Naive thymus-derived CD8-positive, alpha-beta T cell (primary cell): ENCODE results near the gene ORMDL2. TPM values are rescaled to one million over a fixed set of nuclear protein-coding genes. Genes with fewer than 3 reads are reported as not detected.
"Not testable (repeated sequence)": the region's sequence is repeated elsewhere in the genome, so short reads cannot be mapped to it uniquely, and the experiment has no call there.

Source experiments
- ATAC-seq, 2 donors: fragments of 150-1000 bp; cut with Tn5 transposase in 1 of 2; sonication (Bioruptor Pico), chemical (Tn5 transposase) in 1 of 2; 1 replicate in 1 of 2; 2 replicates in 1 of 2; pipeline ENCODE4 v1.10.0; 2021; ENCODE audit warnings: mild to moderate bottlenecking in 2 of 2, moderate library complexity in 2 of 2
- POLR2A ChIA-PET: fragments of 350-600 bp; sonication (Branson Sonifier 250); formaldehyde crosslinking; loops from one replicate; lab custom pipeline; 2021; ENCODE audit warnings: antibody characterized with exemption; lab: Charles Lee
- DNase-seq, 10 donors: peaks; one replicate each; pipeline versions ENCODE4 v3.0.0 to v3.0.0-alpha.2; 2020 to 2022
- H3K27ac Mint-ChIP-seq, 10 donors: one replicate each; pipeline ENCODE4 v1.8.0; 2020 to 2022; ENCODE audit warnings: mild to moderate bottlenecking in 10 of 10, mixed read lengths in 10 of 10, moderate library complexity in 4 of 10, inconsistent platforms in 1 of 10
- H3K27me3 Mint-ChIP-seq, 5 donors: one replicate each; pipeline ENCODE4 v1.8.0; 2021 to 2022; ENCODE audit warnings: mixed read lengths in 5 of 5
- H3K36me3 Mint-ChIP-seq, 3 donors: one replicate each; pipeline ENCODE4 v1.8.0; 2020 to 2022; ENCODE audit warnings: mixed read lengths in 3 of 3, mild to moderate bottlenecking in 2 of 3, inconsistent platforms in 1 of 3
- H3K4me1 Mint-ChIP-seq, 4 donors: one replicate each; pipeline ENCODE4 v1.8.0; 2021 to 2022; ENCODE audit warnings: mixed read lengths in 4 of 4
- H3K4me3 Mint-ChIP-seq, 10 donors: one replicate each; pipeline ENCODE4 v1.8.0; 2020 to 2022; ENCODE audit warnings: mild to moderate bottlenecking in 10 of 10, mixed read lengths in 10 of 10, moderate library complexity in 6 of 10, inconsistent platforms in 1 of 10
- H3K9me3 Mint-ChIP-seq, 9 donors: one replicate each; pipeline ENCODE4 v1.8.0; 2020 to 2022; ENCODE audit warnings: mixed read lengths in 9 of 9, mild to moderate bottlenecking in 3 of 9, inconsistent platforms in 1 of 9, moderate library complexity in 1 of 9
- polyA plus RNA-seq, 3 donors: library from polyadenylated mRNA; unstranded; fragments of 300-500 nt; fragmentation: Illumina TruSeq; gene quantifications; one replicate each; pipeline ENCODE4 v1.2.3, GENCODE V29; 2021
- total RNA-seq, 8 experiments: library from RNA in 2 of 8; stranded (reverse) in 2 of 8; gene quantifications; one replicate each; pipeline ENCODE4 v1.2.3 and lab custom pipeline; 2021 to 2026

The ORMDL2 gene
- total and polyA plus RNA-seq, 5 experiments from 2014 or later, result 43.2 to 92.5 (median 71.6) TPM

DNA sequence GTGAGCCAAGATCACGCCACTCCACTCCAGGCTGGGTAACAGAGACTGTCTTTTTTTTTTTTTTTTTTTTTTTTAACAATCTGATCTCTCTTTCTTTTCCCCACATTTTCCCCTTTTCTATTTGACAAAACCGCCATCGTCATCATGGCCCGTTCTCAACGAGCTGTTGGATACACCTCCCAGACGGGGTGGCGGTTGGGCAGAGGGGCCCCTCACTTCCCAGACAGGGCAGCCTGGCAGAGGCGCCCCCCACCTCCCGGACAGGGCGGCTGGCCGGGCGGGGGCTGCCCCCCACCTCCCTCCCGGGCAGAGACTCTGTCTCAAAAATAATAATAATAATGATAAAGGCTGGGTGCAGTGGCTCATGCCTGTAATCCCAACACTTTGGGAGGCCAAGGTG, 45.1 kb downstream of the ORMDL2 start:
- POLR2A ChIA-PET, result interaction anchor here (0.7 kb wide), 2 partner anchors 327 to 1392 kb away, joined by 5 to 7 read pairs; no protein-coding TSS in a partner anchor
- ATAC-seq, result not testable (repeated sequence)

DNA sequence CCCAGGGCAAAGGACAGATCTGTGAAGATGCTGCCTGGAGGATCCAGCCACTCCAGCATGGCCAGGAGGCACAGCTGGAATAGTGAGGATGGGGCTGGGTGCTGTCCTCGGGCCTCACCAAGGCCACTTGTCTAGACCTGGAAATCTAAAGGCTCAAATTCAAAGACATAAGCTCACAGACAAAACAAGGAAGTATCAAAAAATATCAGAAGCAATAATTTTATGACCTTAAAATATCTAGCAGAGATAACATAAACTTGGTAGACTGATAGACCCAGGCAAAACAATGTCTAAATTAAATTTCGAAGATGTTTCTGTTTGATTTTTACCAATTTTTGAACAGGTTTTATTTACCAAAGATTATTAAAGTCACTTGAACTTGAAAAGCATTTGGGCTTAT, 47.5 kb downstream of the ORMDL2 start:
- ATAC-seq, result no peak
- H3K36me3 Mint-ChIP-seq, result peaks cover 0 to 4% (median 0%) of the 10 kb centered on the region in 3 donors
- H3K9me3 Mint-ChIP-seq, result peaks cover 0 to 18% (median 0%) of the 10 kb centered on the region in 9 donors
- no peak for DNase-seq
- H3K27ac Mint-ChIP-seq, result no peak overlapping the region
- no peaks in the 10 kb centered on the region for H3K4me1 Mint-ChIP-seq
- POLR2A ChIA-PET, result interaction anchor here (0.5 kb wide), 1 partner anchor 195 kb away, joined by 3 read pairs; no protein-coding TSS in a partner anchor
- H3K4me3 Mint-ChIP-seq, result no peak overlapping the region
- H3K27me3 Mint-ChIP-seq, result no peaks in the 10 kb centered on the region

More for the DNA sequence above, 45.1 kb downstream of the ORMDL2 start:
- not testable (repeated sequence) for H3K4me1 Mint-ChIP-seq, H3K36me3 Mint-ChIP-seq, H3K27me3 Mint-ChIP-seq, DNase-seq, H3K27ac Mint-ChIP-seq, H3K4me3 Mint-ChIP-seq
- peaks cover 0 to 18% (median 0%) of the 10 kb centered on the region in 9 donors for H3K9me3 Mint-ChIP-seq

- POLR2A ChIA-PET, result interaction anchor here (0.6 kb wide), 1 partner anchor 17 kb away, joined by 3 read pairs; no protein-coding TSS in a partner anchor
- H3K27me3 Mint-ChIP-seq, DNase-seq, H3K4me1 Mint-ChIP-seq, H3K4me3 Mint-ChIP-seq, ATAC-seq, H3K36me3 Mint-ChIP-seq: not testable (repeated sequence)
- Mint-ChIP-seq H3K9me3 (peaks cover 0 to 18% (median 0%) of the 10 kb centered on the region in 9 donors), H3K27ac (peak overlapping the region in 1 of 10 donors; percentile 32)
Observed at GRCh38 chr12:55866454-55867004, 48.7 kb downstream of the ORMDL2 start.

Other genes starting within 250 kb of the ORMDL2 start
- not detected for gene OR2AP1, start 245.6 kb upstream of the ORMDL2 start, total RNA-seq
- not detected for gene OR2AP1, start 245.6 kb upstream of the ORMDL2 start, polyA plus RNA-seq
- not detected for gene OR10P1, start 181.1 kb upstream of the ORMDL2 start, total RNA-seq
- not detected for gene OR10P1, start 181.1 kb upstream of the ORMDL2 start, polyA plus RNA-seq
- 1 to 10 TPM; 5.2 to 7.0 TPM for gene ITGA7, start 110.1 kb upstream of the ORMDL2 start, total RNA-seq
- 1 to 10 TPM in 2 of 3 donors, not detected in 1; 1.5 to 1.7 TPM for gene ITGA7, start 110.1 kb upstream of the ORMDL2 start, polyA plus RNA-seq
- gene BLOC1S1, start 102.0 kb upstream of the ORMDL2 start, total RNA-seq, result 10 to 100 TPM; 62.9 to 65.7 TPM
- 100 to 1,000 TPM in 2 of 3 donors, 10 to 100 TPM in 1; 84.3 to 133 (median 117) TPM for gene BLOC1S1, start 102.0 kb upstream of the ORMDL2 start, polyA plus RNA-seq
- gene RDH5, start 97.6 kb upstream of the ORMDL2 start, total RNA-seq, result 10 to 100 TPM; 28.8 to 30.4 TPM
- 1 to 10 TPM in 2 of 3 donors, not detected in 1; 1.0 to 1.4 TPM for gene RDH5, start 97.6 kb upstream of the ORMDL2 start, polyA plus RNA-seq
- gene CD63, start 89.0 kb upstream of the ORMDL2 start, total RNA-seq, result 10 to 100 TPM; 41.0 to 46.5 TPM
- gene CD63, start 89.0 kb upstream of the ORMDL2 start, polyA plus RNA-seq, result 100 to 1,000 TPM; 119 to 412 (median 135) TPM
- gene GDF11, start 74.9 kb upstream of the ORMDL2 start, total RNA-seq, result 1 to 10 TPM; 5.8 to 7.7 TPM
- gene GDF11, start 74.9 kb upstream of the ORMDL2 start, polyA plus RNA-seq, result 1 to 10 TPM in 1 of 3 donors, under 1 TPM in 2; 0.82 to 1.5 (median 0.99) TPM
- gene SARNP, start 317 bp upstream of the ORMDL2 start, total RNA-seq, result 10 to 100 TPM; 43.6 to 43.9 TPM
- gene SARNP, start 317 bp upstream of the ORMDL2 start, polyA plus RNA-seq, result 100 to 1,000 TPM in 1 of 3 donors, 10 to 100 TPM in 2; 93.6 to 104 (median 94.0) TPM
- gene DNAJC14, start 11.5 kb downstream of the ORMDL2 start, total RNA-seq, result 10 to 100 TPM; 34.7 to 35.0 TPM
- gene DNAJC14, start 11.5 kb downstream of the ORMDL2 start, polyA plus RNA-seq, result 10 to 100 TPM; 31.0 to 39.6 (median 35.5) TPM
- gene MMP19, start 24.9 kb downstream of the ORMDL2 start, total RNA-seq, result under 1 TPM in 1 of 2 experiments, not detected in 1; 0.55 TPM
- not detected for gene MMP19, start 24.9 kb downstream of the ORMDL2 start, polyA plus RNA-seq
- 10 to 100 TPM; 33.1 to 44.4 TPM for gene PYM1, start 109.9 kb downstream of the ORMDL2 start, total RNA-seq
- gene PYM1, start 109.9 kb downstream of the ORMDL2 start, polyA plus RNA-seq, result 10 to 100 TPM; 54.4 to 65.7 (median 55.0) TPM
- gene DGKA, start 113.1 kb downstream of the ORMDL2 start, total RNA-seq, result 1,000 to 10,000 TPM; 1,302 to 1,328 TPM
- gene DGKA, start 113.1 kb downstream of the ORMDL2 start, polyA plus RNA-seq, result 100 to 1,000 TPM; 145 to 378 (median 232) TPM
- not detected for gene PMEL, start 148.0 kb downstream of the ORMDL2 start, total RNA-seq
- under 1 TPM in 1 of 3 donors, not detected in 2; 0.15 TPM for gene PMEL, start 148.0 kb downstream of the ORMDL2 start, polyA plus RNA-seq
- gene CDK2, start 148.8 kb downstream of the ORMDL2 start, total RNA-seq, result 10 to 100 TPM; 27.5 to 30.8 TPM
- gene CDK2, start 148.8 kb downstream of the ORMDL2 start, polyA plus RNA-seq, result 10 to 100 TPM in 1 of 3 donors, 1 to 10 TPM in 2; 8.0 to 12.4 (median 9.5) TPM
- 10 to 100 TPM; 88.9 to 95.2 TPM for gene RAB5B, start 156.0 kb downstream of the ORMDL2 start, total RNA-seq
- 10 to 100 TPM; 61.6 to 69.4 (median 65.9) TPM for gene RAB5B, start 156.0 kb downstream of the ORMDL2 start, polyA plus RNA-seq
- 1 to 10 TPM; 5.6 to 6.3 TPM for gene SUOX, start 179.2 kb downstream of the ORMDL2 start, total RNA-seq
- gene SUOX, start 179.2 kb downstream of the ORMDL2 start, polyA plus RNA-seq, result under 1 TPM in 2 of 3 donors, not detected in 1; 0.10 to 0.58 TPM
- 1 to 10 TPM; 4.4 to 5.2 TPM for gene IKZF4, start 203.0 kb downstream of the ORMDL2 start, total RNA-seq
- gene IKZF4, start 203.0 kb downstream of the ORMDL2 start, polyA plus RNA-seq, result under 1 TPM; 0.48 to 0.67 (median 0.53) TPM
- gene RPS26, start 223.9 kb downstream of the ORMDL2 start, total RNA-seq, result 10 to 100 TPM; 56.1 to 58.4 TPM
- 1,000 to 10,000 TPM in 1 of 3 donors, 100 to 1,000 TPM in 2; 743 to 1,060 (median 810) TPM for gene RPS26, start 223.9 kb downstream of the ORMDL2 start, polyA plus RNA-seq